Keratinocyte (primary cell): ENCODE measurements around the gene TEAD2.

ENCODE experiments used
- EZH2 ChIP-seq: IDR thresholded peaks from one replicate; pipeline ENCODE4 v1.6.1; 2012; ENCODE audit warnings: inconsistent platforms, mild to moderate bottlenecking, low read length, moderate library complexity
- TF ChIP-seq, protein P1 (sequence below), 3 experiments: IDR thresholded peaks in 1 of 3; conservative IDR thresholded peaks in 1 of 3; optimal IDR thresholded peaks in 1 of 3; 2 replicates in 2 of 3; 3 replicates in 1 of 3; pipeline versions ENCODE3 to v1.5.1; 2011; ENCODE audit warnings: low read length in 3 of 3, mild to moderate bottlenecking in 3 of 3, moderate library complexity in 2 of 3, control low read depth in 1 of 3, inconsistent platforms in 1 of 3; ENCODE audit not compliant: insufficient read depth in 2 of 3; ENCODE audit errors: extremely low read depth in 1 of 3

DNA sequence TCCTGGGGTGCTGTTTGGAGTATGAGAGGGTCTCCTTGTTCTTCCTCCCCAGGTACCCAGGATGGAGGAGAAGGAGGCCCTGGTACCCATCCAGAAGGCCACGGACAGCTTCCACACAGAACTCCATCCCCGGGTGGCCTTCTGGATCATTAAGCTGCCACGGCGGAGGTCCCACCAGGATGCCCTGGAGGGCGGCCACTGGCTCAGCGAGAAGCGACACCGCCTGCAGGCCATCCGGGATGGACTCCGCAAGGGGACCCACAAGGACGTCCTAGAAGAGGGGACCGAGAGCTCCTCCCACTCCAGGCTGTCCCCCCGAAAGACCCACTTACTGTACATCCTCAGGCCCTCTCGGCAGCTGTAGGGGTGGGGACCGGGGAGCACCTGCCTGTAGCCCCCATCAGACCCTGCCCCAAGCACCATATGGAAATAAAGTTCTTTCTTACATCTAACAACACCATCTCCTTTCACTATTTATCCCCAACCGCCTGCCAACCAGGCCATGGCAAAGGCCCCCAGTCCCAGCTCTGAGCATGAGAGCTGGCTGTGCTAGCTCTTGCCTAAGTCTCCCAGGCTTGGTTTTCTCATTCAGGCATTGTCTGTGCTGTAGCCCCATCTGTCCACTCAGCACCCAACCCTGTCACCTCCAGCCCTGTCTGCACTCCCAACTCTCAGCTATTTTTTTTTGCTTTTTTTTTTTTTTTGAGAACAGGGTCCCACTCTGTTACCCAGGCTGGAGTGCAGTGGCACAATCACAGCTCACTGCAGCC is 12.6 kb upstream of the TEAD2 start:
- TF ChIP-seq, protein P1, sequence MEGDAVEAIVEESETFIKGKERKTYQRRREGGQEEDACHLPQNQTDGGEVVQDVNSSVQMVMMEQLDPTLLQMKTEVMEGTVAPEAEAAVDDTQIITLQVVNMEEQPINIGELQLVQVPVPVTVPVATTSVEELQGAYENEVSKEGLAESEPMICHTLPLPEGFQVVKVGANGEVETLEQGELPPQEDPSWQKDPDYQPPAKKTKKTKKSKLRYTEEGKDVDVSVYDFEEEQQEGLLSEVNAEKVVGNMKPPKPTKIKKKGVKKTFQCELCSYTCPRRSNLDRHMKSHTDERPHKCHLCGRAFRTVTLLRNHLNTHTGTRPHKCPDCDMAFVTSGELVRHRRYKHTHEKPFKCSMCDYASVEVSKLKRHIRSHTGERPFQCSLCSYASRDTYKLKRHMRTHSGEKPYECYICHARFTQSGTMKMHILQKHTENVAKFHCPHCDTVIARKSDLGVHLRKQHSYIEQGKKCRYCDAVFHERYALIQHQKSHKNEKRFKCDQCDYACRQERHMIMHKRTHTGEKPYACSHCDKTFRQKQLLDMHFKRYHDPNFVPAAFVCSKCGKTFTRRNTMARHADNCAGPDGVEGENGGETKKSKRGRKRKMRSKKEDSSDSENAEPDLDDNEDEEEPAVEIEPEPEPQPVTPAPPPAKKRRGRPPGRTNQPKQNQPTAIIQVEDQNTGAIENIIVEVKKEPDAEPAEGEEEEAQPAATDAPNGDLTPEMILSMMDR (optimal IDR thresholded peaks at IDR 0.05 in 1 of 3, IDR thresholded peaks at IDR 0.05 in 1 of 3, conservative IDR thresholded peaks at IDR 0.05 in 1 of 3; ENCODE audit: extremely low read depth in 1 of 3, insufficient read depth in 2 of 3, low read length in 3 of 3): no peak
- TF ChIP-seq EZH2: no peak
